ENCODE measurements around the gene DSCAM. TPM values are rescaled to one million over a fixed set of nuclear protein-coding genes. Genes with fewer than 3 reads are reported as not detected.

Gene DSCAM
- total and polyA plus RNA-seq, 2 experiments from 2014 or later, result not detected

DNA sequence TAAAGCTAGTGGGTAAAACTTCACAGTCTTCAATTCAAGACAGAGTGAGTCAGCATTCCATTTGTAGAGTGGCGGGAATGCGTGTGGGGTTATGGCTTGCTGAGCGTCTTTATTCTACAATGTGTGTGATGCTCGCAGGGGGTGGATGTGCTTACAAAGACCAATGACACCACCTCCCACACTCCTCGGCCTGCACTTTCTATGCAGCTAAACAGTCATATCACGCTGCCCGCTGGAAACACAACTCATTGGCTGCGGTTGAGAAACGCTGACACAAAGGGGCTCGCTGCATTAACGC lies 681.2 kb downstream of the DSCAM start:
- WGBS, 2 experiments (ENCODE audit: low coverage in 1 of 2, low lambda C conversion rate in 2 of 2, missing lambda C conversion rate in 2 of 2), result 49 to 55% methylated on average over 11 of the region's 11 CpGs

GRCh38 chr21:40164905-40165772 lies 681.8 kb downstream of the DSCAM start:
- Histone ChIP-seq H3K9me2 (ENCODE audit: insufficient read depth) (no peaks in the 10 kb centered on the region), H3K4me1 (ENCODE audit: insufficient read depth) (no peaks in the 10 kb centered on the region), H3K27ac (no peak overlapping the region), H3K9ac (no peak overlapping the region), H3K4me2 (ENCODE audit: unreplicated experiment) (no peak overlapping the region), H3K79me2 (ENCODE audit: insufficient read depth) (no peaks in the 10 kb centered on the region), H3K4me3 (no peak overlapping the region), H3K36me3 (ENCODE audit: low read depth) (no peaks in the 10 kb centered on the region), H3K9me3 (ENCODE audit: low read depth) (no peaks in the 10 kb centered on the region), H3K27me3 (replicated peaks; ENCODE audit: insufficient read depth) (no peaks in the 10 kb centered on the region), H3F3A (ENCODE audit: insufficient read depth) (no peaks in the 10 kb centered on the region), H2AFZ (no peak overlapping the region), H4K20me1 (ENCODE audit: insufficient read depth) (no peaks in the 10 kb centered on the region)
- TF ChIP-seq EZH2phosphoT487 (IDR thresholded peaks at IDR 0.05; ENCODE audit: insufficient read depth, low read depth) (no peak), EZH2 (IDR thresholded peaks at IDR 0.05; ENCODE audit: insufficient read depth, poor library complexity, severe bottlenecking) (no peak)
- no peak for DNase-seq
- in situ Hi-C loops (cut with MboI), result no loop called here
- WGBS, 2 experiments (ENCODE audit: low coverage in 1 of 2, low lambda C conversion rate in 2 of 2, missing lambda C conversion rate in 2 of 2), result 22 to 28% methylated on average over 10 of the region's 10 CpGs

More for the DNA sequence above, 681.2 kb downstream of the DSCAM start:
- no peak for DNase-seq
- no peak overlapping the region for H2AFZ ChIP-seq
- no peak overlapping the region for H3K9ac ChIP-seq
- no peak overlapping the region for H3K4me2 ChIP-seq (ENCODE audit: unreplicated experiment)
- TF ChIP-seq EZH2phosphoT487 (IDR thresholded peaks at IDR 0.05; ENCODE audit: insufficient read depth, low read depth) (no peak), EZH2 (IDR thresholded peaks at IDR 0.05; ENCODE audit: insufficient read depth, poor library complexity, severe bottlenecking) (no peak)
- no peaks in the 10 kb centered on the region for H4K20me1 ChIP-seq (ENCODE audit: insufficient read depth)
- H3K4me1 ChIP-seq (ENCODE audit: insufficient read depth), result no peaks in the 10 kb centered on the region
- no peaks in the 10 kb centered on the region for H3K79me2 ChIP-seq (ENCODE audit: insufficient read depth)
- no peaks in the 10 kb centered on the region for H3K36me3 ChIP-seq (ENCODE audit: low read depth)
- in situ Hi-C loops (cut with MboI), result no loop called here
- H3K9me3 ChIP-seq (ENCODE audit: low read depth), result no peaks in the 10 kb centered on the region
- H3K9me2 ChIP-seq (ENCODE audit: insufficient read depth), result no peaks in the 10 kb centered on the region
- no peak overlapping the region for H3K4me3 ChIP-seq
- no peaks in the 10 kb centered on the region for H3F3A ChIP-seq (ENCODE audit: insufficient read depth)
- H3K27ac ChIP-seq, result no peak overlapping the region
- H3K27me3 ChIP-seq (replicated peaks; ENCODE audit: insufficient read depth), result no peaks in the 10 kb centered on the region

DNA sequence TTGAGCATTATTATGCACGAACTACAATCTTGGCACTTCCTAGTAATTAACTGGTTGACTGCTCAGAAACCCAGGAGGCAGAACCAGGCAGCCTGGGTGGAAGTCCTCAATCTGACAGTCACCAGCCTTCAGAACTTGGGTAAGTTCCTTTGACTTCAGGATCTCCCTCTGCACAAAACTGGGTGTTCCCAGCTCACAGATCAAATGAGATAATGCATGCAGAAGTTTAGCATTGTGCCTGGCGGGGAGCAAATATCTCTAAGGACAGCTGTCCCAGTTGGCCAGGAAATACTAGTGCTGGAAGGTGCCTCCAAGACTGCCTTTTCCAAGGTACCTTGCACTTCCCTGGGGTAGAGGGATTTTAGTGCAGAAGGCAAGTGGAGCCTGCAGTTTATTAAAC lies 684.9 kb downstream of the DSCAM start:
- Histone ChIP-seq H3K79me2 (ENCODE audit: insufficient read depth) (no peaks in the 10 kb centered on the region), H3K9me2 (ENCODE audit: insufficient read depth) (no peaks in the 10 kb centered on the region), H2AFZ (no peak overlapping the region), H3K4me3 (no peak overlapping the region), H3K27me3 (replicated peaks; ENCODE audit: insufficient read depth) (no peaks in the 10 kb centered on the region), H4K20me1 (ENCODE audit: insufficient read depth) (no peaks in the 10 kb centered on the region), H3K36me3 (ENCODE audit: low read depth) (no peaks in the 10 kb centered on the region), H3K4me2 (ENCODE audit: unreplicated experiment) (no peak overlapping the region), H3K9ac (no peak overlapping the region), H3K9me3 (ENCODE audit: low read depth) (no peaks in the 10 kb centered on the region), H3K27ac (no peak overlapping the region), H3K4me1 (ENCODE audit: insufficient read depth) (no peaks in the 10 kb centered on the region), H3F3A (ENCODE audit: insufficient read depth) (no peaks in the 10 kb centered on the region)
- 2 to 3% methylated on average over 2 of the region's 2 CpGs for WGBS, 2 experiments (ENCODE audit: low coverage in 1 of 2, low lambda C conversion rate in 2 of 2, missing lambda C conversion rate in 2 of 2)
- in situ Hi-C loops (cut with MboI), result no loop called here
- TF ChIP-seq EZH2phosphoT487 (IDR thresholded peaks at IDR 0.05; ENCODE audit: insufficient read depth, low read depth) (no peak), EZH2 (IDR thresholded peaks at IDR 0.05; ENCODE audit: insufficient read depth, poor library complexity, severe bottlenecking) (no peak)
- no peak for DNase-seq

- Histone ChIP-seq H3K79me2 (ENCODE audit: insufficient read depth) (no peaks in the 10 kb centered on the region), H3K9ac (no peak overlapping the region), H3K4me1 (ENCODE audit: insufficient read depth) (no peaks in the 10 kb centered on the region), H3K27me3 (replicated peaks; ENCODE audit: insufficient read depth) (no peaks in the 10 kb centered on the region), H3K4me2 (ENCODE audit: unreplicated experiment) (no peak overlapping the region), H3K9me3 (ENCODE audit: low read depth) (no peaks in the 10 kb centered on the region), H3F3A (ENCODE audit: insufficient read depth) (no peaks in the 10 kb centered on the region), H3K27ac (no peak overlapping the region), H4K20me1 (ENCODE audit: insufficient read depth) (no peaks in the 10 kb centered on the region), H3K36me3 (ENCODE audit: low read depth) (no peaks in the 10 kb centered on the region), H2AFZ (no peak overlapping the region), H3K9me2 (ENCODE audit: insufficient read depth) (no peaks in the 10 kb centered on the region), H3K4me3 (no peak overlapping the region)
- in situ Hi-C loops (cut with MboI), result no loop called here
- no peak for TF ChIP-seq EZH2phosphoT487 (IDR thresholded peaks at IDR 0.05; ENCODE audit: insufficient read depth, low read depth)
- no peak for TF ChIP-seq EZH2 (IDR thresholded peaks at IDR 0.05; ENCODE audit: insufficient read depth, poor library complexity, severe bottlenecking)
- 34 to 42% methylated on average over 5 of the region's 5 CpGs for WGBS, 2 experiments (ENCODE audit: low coverage in 1 of 2, low lambda C conversion rate in 2 of 2, missing lambda C conversion rate in 2 of 2)
- no peak for DNase-seq
These were observed 686.0 kb downstream of the DSCAM start for GRCh38 chr21:40160911-40161310.
